Superior temporal gyrus (tissue), 1 donor: ENCODE measurements around the gene ZCCHC2.

Experiments
- DNase-seq: peaks from one replicate; pipeline ENCODE4 v3.0.0-alpha.2; 2016; ENCODE audit errors: extremely low spot score

Gene ZCCHC2

DNA sequence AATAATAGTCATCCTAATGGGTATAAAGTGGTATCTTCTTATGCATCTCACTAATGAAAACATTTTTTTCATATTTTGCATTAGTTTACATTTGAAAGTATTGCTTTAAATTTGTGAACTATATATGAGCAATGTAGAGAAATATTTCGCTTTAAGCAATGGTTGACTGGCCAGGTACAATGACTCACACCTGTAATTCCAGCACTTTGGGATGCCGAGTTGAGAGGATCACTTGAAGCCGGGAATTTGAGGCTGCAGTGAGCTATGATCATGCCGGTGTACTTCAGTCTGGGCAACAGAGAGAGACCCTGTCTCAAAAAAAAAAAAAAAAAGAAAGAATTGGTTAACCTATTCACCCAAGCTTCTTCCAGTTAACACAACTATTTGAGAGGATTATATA lies 15.1 kb downstream of the ZCCHC2 start:
- DNase-seq = no peak

DNA sequence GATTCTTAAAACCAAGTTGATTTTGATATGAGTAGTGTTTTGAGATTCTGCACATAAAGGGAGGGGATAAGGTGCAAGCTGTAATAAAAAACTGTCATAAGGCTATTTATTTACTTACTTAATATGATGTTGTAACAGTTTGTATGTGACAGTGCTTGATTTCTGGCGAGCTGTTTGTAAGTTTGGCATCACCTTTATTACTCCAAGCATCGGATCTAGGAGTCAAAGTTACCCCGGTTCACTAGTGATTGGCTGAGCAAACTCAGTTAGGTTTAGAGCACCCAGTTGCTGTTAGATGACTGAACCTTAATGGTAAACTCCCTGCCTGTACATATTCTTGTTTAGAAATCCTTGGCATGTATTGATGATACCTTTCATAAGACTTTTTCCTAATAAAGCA lies 16.1 kb downstream of the ZCCHC2 start:
- DNase-seq = no peak

DNA sequence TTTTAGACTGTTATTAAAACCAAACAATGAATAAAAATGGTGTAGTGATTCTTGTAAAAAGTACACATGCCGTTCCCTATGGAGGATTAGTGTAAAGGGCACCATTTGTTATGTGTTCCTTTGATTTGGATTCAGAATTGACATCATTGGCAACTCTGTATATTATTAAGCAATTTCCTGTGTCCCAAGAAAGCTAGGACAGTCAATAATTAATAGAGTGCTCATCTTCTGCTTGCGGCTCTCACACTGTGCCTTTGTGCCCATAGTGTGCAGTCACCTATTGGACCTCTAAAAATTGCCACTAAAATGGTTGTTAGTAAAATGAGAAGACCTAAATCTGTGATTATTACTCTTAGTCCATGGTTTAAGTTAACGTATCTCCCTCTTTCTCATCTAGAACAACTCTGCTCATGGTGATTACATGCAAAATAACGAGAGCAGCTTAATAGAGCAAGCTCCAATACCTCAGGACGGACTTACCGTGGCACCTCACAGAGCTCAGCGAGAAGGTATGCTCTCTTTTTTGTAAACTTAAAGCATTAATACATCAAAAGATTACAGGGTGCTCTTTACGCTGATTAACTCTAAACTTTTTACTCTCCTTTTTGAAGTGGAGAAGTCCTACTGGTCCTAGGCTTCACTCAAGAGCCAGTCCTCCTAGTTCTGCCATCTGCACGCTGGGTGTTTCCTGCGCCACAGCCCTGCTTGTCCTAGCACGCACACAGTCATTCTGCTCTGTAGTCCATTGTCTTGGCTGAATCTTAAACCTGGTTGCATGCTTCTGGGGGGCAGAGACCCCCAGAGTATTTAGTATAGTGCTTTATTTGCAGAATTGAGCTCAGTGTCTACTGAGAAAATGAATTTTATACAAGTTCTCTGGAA lies 16.7 kb downstream of the ZCCHC2 start:
- no peak for DNase-seq

DNA sequence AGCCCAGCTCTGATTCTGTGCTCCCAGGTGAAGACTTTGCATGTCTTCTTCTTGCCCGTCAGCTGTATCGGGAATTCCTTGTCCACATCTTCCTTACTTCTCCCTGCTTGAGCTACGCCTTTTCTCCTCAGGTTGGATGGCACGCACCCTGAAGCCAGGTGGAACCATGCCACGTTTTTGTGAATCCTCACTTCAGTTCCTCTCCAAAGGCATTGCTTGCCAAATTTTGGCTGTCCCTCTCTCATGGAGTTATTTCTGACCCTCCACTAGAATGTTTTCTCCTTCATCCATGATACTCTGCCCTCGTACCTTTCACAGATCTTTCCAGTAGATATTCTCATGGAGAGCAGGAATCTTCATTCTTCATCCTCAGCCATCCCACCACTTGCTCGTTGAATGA lies 20.2 kb downstream of the ZCCHC2 start:
- DNase-seq = no peak

DNA sequence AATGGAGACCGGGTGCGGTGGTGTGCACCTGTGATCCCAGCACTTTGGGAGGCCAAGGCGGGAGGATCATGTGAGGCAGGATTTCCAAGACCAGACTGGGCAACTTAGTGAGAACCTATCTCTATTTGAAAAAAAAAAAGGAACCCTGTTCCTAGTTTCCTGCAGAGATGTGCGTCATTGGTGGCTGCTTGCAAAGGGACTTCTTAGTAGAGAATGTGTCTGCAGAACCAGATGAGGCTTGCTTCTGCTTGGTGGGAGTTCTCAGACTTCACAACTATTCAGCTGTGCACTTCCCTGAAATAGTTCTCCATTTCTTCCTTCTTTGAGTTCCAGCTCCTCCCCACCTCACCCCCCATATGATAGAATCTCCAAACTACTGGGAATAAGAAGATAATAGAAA lies 22.3 kb downstream of the ZCCHC2 start:
- DNase-seq = no peak

DNA sequence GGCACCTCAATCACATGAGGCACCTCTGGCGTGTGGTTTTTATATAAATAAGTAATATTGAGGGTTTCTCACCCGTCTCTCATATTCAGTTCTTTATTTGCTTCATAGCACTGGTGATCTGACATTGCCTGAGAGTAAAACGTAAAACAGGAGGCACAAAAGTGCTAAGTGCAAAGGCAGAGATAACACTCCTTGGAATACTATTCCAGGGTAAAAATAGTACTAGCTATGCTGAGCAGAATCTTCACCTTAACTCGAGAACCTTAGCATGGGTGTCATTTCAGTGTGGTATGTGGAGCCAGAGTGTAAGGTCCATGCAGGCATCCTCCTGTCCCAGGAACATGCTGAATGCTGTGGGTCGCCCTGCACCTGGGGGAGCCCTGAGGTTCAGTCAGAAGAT lies 26.9 kb downstream of the ZCCHC2 start:
- no peak for DNase-seq

DNA sequence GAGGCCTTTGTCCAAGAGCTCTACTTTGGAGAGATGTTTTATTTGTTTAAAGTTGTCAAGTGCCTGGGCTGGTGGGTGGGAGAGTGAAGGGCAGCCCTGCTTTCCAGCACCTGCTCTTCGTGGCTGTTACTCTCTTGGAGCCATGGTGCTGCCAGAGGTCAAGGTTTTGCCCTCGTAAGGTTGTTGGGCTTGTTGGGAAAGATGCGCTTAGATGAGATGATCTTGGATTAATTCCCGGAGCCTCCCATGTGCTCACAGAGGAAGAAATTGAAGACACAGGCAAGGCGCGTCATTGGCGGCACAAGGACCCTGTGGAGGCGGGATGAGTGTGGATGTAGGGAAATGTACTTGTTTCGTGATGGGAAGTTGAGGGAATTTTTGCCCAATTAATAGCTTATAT lies 27.9 kb downstream of the ZCCHC2 start:
- DNase-seq = no peak

DNA sequence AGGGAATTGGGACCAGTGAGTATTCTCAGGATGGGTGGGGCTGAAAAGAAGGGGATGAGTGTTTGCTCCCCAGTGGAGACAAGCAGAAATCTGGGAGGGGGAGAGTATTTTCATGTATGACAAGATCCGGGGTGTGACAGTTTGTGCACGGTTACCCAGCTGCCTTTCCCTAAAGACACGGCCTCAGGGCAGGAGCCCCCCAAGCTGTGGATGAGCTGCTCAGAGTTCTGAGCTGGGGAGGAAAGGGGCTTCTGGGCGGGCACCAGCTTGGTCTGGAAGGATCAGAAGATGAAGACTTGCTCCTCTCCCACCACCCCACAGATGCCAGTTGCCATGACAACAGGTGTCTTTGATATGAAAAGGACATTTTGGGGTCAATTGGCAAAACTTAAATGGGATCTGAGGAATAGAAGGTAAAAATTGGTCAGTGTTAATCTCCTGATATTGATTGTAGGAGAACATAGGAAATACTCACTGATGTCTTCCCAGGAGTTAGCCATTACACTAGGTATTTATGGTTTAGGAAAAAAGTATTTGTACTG lies 29.2 kb downstream of the ZCCHC2 start:
- no peak for DNase-seq

DNA sequence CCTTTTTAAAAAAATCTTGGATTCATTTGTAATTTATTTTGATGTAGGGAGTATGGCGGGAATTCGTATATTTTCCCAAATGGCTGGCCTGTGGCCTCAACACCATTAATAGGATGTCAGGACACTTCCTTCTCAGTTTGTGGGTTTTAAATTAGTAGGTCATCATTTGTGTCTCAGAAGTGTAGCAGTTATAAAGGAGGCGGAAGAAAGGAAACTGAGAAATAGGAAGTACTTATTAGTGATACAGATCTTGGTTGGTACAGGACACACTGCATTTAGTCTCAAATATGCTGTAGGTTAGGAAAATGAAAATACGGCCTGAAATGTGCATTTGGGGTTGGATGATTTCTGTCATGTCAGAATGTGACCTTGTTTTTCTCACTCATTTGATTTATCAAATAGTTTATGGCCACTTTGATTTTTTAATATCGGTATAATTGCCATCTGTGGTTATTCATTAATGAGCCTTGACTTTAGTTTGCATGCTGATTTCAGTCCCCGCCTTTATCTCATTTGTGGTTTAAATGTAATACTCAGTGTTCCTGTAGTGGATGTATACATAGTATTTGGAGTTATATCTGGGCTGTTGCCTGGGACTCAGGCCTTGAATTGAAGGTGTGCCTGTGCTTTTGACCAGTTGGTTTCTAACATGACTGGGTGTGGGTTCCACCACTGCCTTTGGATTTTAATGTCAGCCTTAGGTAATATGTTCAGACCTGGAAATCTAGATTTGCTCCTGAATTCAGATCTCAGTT lies 31.4 kb downstream of the ZCCHC2 start:
- DNase-seq = no peak

DNA sequence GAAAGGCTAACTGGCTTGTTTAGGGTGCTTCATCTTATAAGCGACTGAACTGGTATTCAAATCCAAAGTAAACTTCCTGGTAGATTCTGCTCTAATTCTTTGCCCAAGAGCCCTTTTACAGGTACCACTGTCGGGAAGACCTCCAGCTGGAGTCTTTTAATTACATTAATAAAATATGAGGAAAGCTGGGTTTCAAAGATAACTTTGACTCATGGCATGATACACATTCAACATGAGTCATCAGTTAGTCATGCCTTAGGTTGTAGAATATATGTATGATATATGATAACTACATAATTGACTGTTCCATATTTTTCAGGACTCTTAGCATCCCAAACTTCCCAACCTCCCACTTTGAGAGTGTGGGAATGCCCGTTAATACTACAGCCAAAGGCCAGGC lies 32.3 kb downstream of the ZCCHC2 start:
- no peak for DNase-seq

DNA sequence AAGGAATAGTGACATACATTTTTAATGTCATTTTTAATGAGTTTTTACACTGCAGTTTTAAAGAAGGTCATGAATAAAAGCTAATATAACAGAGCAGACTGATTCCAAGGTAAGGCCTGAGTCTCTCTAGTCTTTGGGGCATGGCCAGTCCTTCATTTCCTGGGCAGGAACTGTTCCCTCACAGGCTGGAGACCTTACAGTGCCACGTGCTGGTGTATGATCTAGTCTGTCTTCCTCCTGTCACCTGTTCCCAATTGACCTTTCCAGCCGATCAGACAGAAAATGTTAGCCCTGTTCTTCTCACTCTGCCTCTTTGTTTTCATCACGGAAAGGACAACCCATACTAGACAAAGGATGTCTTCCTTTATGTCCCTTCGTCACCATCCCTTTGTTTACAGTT lies 33.6 kb downstream of the ZCCHC2 start:
- DNase-seq = no peak

DNA sequence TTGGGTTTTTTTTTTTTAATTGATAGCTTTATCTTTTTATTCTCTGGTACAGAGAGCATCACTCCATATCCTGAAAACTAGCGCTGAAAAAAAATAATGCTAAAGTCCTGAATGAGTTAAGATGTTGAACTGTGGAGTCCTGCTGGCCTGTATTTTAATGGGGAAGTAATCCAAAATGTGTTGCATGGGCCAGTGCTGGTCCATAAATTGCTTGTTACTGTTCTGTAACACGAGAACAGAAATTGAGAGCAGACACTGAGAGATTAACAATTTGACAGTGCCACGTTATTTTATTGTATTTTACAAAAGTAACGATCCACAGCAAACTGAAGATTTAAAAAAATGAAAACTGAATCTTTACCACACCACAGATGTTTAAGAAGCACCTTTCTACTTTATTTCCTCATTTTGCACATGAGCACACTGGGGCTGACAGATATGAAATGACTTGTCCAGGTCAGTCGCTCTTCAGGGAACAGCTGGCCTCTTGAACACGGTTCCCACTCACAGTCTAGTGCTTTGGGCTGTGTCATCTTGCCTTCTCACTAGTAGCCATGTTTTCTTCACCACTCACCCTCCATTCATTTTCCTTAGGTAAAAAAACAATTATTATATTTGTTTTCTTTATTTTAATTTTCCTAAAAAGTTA lies 35.3 kb downstream of the ZCCHC2 start:
- no peak for DNase-seq

DNA sequence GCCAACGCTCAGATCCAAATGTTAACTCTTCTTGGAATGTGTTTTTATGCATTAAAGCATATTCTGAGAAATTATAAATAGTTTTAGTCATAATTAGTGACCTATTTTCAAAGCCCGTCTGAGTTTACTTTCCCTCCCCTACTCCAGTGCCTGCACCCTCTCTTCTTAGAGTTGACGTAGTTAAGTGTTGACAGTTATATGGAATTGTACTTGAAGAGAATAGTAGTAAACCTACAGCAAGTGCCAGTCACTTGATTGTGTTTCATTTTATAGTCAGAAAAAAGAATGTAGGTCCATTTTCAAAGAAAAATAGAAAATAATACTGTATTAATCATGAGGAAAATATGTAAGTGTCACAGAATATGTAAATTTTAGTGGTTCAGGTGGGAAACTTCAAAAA lies 41.2 kb downstream of the ZCCHC2 start:
- no peak for DNase-seq

DNA sequence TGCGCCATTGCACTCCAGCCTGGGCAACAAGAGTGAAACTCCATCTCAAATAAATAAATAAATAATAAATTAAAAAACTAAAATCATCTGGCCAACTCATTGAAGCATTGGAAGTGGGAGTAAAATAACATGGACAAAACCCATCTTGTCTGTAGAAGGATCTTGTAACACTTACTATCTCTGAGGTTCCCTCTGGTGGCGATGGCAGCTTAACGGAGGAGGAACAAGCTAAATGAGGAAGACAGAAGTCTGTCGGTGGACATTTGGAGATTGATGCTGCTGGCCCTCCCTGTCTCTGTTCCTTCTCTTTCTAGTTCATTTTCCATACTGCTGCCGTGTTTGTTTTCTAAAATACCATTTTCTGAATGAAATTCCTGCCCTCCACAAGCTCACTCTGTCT lies 43.4 kb downstream of the ZCCHC2 start:
- DNase-seq = peak; percentile 76

DNA sequence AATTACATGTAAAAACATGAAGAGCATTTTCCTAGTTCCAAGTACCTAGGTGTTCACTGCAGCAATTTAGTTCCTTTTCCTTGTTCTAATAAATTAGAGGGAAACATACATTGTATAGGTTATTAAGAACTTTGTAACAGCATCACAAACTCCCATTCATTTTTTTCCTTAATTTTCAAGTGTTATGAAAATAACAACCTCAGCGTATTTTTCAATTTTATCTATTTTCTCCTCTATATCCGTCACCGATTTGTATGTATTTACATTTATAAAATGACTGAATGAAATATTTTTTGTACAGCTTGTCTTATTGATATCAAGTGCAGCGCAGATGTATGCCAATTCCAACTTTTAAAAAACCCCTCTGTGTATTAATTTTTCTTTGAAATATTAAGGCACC lies 44.0 kb downstream of the ZCCHC2 start:
- DNase-seq = no peak

DNA sequence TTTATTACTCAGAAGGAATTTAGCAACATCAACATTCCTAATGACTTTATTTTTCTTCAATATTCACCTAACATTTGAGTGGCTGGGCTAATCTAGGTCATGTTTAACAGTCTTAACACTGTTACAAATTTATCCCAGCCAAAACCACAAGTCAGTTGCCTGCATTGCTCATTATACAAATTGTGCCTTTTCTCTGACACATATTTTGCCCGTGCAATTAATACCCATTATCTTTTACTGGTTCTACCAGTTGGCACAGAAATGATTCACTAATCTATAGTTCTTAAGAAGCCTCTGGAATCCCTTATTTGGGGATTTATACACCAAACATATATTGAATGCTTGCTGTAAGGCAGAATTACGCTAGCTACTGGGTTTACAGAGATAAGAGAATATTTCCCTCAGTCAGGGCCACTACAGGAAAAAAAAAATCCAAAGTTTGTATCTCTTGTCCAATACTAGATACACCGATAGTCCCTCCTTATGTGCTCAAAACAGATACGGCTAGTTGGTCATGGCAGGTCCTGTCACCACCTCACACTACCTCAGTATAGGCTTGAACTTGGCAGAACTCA lies 46.3 kb downstream of the ZCCHC2 start:
- DNase-seq = no peak

DNA sequence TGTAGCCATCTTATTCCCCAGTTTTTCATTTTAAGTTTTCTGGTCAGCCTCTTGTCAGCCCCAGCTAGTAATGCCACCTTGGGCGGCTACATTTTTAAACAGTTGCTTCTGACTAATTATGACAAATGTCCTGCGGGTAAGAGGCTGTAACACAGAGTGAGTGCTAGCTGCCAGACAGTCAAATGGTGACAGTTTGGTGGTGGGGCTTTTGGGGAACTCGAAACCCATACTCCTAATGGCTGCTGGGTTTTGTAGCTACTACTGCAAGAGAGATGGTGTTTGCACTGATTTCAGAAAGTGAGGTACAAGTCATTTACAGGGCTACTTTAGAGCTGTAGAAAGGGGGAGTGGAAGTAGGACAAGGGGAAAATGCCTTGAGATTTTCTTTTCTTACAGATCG lies 48.2 kb downstream of the ZCCHC2 start:
- no peak for DNase-seq

DNA sequence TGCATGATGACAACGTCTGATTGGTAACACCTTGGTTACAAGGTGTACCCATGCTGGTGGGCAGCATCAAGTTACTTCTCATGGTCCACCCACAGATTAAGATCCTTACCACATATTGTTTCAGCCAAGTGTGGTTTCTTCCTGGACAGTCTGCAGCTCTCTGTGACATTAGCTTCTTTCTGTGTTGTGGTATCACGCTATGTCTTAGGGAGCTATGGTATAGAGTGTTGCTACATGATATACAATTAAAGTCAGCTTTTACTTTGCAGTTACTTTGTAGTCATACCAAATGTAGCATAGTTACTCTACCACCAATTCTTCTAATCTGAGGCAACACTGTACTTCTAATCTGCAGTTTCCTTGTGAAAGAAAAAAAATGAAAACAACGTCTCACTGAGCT lies 48.8 kb downstream of the ZCCHC2 start:
- DNase-seq = no peak

DNA sequence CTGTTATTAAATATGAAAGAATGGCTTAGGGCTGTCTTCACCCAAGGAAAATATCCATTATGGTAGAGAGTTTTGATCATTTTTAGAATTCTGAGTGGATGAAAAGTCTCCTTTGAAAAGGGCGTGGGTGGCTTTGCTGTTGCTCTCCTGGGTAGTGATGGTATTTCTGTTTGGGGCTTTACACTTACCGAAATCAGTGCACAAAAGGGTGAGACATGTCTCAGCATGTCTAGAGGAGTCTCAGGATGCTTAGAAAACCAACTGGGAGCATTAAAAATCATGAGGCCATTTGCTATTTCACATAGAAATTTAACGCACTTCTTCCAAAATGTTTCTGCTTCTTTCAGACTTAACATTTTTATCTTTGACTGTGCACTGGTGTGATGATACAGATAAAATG lies 49.6 kb downstream of the ZCCHC2 start:
- no peak for DNase-seq

DNA sequence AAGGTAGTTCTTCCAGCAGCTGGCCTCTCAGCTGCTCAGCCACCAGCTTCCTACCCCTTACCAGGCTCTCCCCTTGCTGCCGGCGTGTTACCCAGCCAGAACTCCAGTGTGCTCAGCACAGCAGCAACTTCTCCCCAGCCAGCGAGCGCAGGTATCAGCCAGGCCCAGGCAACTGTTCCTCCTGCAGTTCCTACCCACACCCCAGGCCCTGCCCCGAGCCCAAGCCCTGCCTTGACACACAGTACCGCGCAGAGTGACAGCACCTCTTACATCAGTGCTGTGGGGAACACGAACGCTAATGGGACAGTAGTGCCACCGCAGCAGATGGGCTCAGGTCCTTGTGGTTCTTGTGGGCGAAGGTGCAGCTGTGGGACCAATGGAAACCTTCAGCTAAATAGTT lies 52.0 kb downstream of the ZCCHC2 start:
- DNase-seq = no peak

DNA sequence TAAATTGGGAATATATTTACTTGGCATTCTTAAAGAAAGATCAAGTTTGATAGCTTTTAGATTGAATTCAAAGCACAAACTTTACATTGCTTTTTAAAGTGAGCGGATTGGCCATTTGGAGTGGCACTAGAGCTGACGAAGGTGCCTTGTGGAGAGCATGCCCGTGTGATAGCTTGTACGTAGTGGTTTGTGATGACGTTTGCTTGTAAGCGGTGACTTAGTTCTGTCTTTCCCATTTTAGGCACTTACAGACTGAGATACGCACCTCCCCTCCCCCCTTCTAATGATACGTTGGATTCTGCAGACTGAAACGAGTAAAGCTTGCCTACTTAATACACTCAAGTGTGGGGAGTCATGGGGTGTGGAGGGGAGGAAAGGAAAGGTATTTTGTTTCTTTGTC lies 53.4 kb downstream of the ZCCHC2 start:
- no peak for DNase-seq

DNA sequence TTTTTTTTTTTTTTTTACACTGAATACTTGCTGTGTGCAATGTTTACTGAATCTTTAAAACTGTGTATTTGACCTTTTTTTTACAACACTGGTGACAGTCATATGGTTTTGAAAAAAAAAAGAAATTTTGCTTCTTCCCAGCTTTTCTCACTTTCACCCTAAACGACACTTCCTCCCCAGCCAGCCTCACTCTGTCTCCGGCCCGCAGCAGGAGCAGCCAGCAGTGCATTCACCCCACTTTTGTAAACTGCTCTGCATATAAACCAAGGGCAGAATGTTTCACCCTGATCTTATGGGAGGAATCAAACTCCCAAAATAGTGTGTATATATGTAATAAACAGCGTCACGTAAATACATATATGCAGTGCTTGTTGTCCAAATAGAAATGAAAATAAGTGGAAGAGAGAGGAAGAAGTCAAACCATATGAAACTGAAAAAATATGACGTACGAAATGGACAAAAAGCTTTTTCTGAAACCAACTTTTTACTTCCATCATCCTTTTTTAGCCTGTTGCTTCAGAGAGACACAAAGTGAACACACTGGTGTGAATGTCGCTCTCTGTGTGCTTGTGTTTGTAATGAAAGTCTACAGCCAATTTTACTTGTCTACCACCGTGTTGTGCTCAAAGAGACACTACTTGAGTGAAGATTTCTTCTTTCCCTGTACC lies 54.2 kb downstream of the ZCCHC2 start:
- no peak for DNase-seq
